ENCODE data around the gene GPNMB. TPM values are rescaled to one million over a fixed set of nuclear protein-coding genes. Genes with fewer than 3 reads are reported as not detected.

GPNMB gene
- total RNA-seq, 1 experiment from 2014 or later: 1.2 TPM

- Histone ChIP-seq H3K4me3 (ENCODE audit: low read depth, low read length) (no peak overlapping the region), H3K9me3 (no peaks in the 10 kb centered on the region), H3K4me1 (no peaks in the 10 kb centered on the region), H3K36me3 (ENCODE audit: control insufficient read depth, insufficient read depth, low read length) (no peaks in the 10 kb centered on the region), H3K27me3 (replicated peaks; ENCODE audit: control insufficient read depth, insufficient read depth, low read length) (no peaks in the 10 kb centered on the region)
- no TSS peak for BruUV-seq (replicated peaks)
- H3K27me3 Mint-ChIP-seq (ENCODE audit: insufficient read depth, unreplicated experiment): peaks cover 2% of the 10 kb centered on the region
- no peak for TF ChIP-seq CTCF (IDR thresholded peaks at IDR 0.05; ENCODE audit: insufficient read depth in 1 of 2, low read depth in 1 of 2, low read length in 1 of 2, severe bottlenecking in 1 of 2, unreplicated experiment in 1 of 2)
- H3K4me3 Mint-ChIP-seq (ENCODE audit: unreplicated experiment): no peak overlapping the region
- no peaks in the 10 kb centered on the region for H3K36me3 Mint-ChIP-seq (ENCODE audit: insufficient read depth, unreplicated experiment)
- intact Hi-C loops (cut with micrococcal nuclease; ENCODE audit: unreplicated experiment): no loop called here
- no peaks in the 10 kb centered on the region for H3K9me3 Mint-ChIP-seq (ENCODE audit: unreplicated experiment)
- H3K27ac Mint-ChIP-seq (ENCODE audit: unreplicated experiment): no peak overlapping the region
- ChIA-PET CTCF (no interaction called here), POLR2A (no interaction called here)
- DNase-seq: no peak
- no peaks in the 10 kb centered on the region for H3K4me1 Mint-ChIP-seq (ENCODE audit: low read depth, unreplicated experiment)
These were observed 9.6 kb upstream of the GPNMB start for GRCh38 chr7:23237000-23237399.

GRCh38 chr7:23238983-23239652 lies 7.5 kb upstream of the GPNMB start:
- Mint-ChIP-seq H3K27ac (ENCODE audit: unreplicated experiment) (no peak overlapping the region), H3K27me3 (ENCODE audit: insufficient read depth, unreplicated experiment) (peaks cover 10% of the 10 kb centered on the region), H3K9me3 (ENCODE audit: unreplicated experiment) (no peaks in the 10 kb centered on the region), H3K4me1 (ENCODE audit: low read depth, unreplicated experiment) (no peaks in the 10 kb centered on the region), H3K36me3 (ENCODE audit: insufficient read depth, unreplicated experiment) (no peaks in the 10 kb centered on the region), H3K4me3 (ENCODE audit: unreplicated experiment) (no peak overlapping the region)
- H3K36me3 ChIP-seq (ENCODE audit: control insufficient read depth, insufficient read depth, low read length): no peaks in the 10 kb centered on the region
- intact Hi-C loops (cut with micrococcal nuclease; ENCODE audit: unreplicated experiment): no loop called here
- no peaks in the 10 kb centered on the region for H3K4me1 ChIP-seq
- POLR2A ChIA-PET: no interaction called here
- no TSS peak for BruUV-seq (replicated peaks)
- no peaks in the 10 kb centered on the region for H3K27me3 ChIP-seq (replicated peaks; ENCODE audit: control insufficient read depth, insufficient read depth, low read length)
- H3K9me3 ChIP-seq: no peaks in the 10 kb centered on the region
- no peak for DNase-seq
- no peak overlapping the region for H3K4me3 ChIP-seq (ENCODE audit: low read depth, low read length)
- TF ChIP-seq CTCF (IDR thresholded peaks at IDR 0.05; ENCODE audit: insufficient read depth in 1 of 2, low read depth in 1 of 2, low read length in 1 of 2, severe bottlenecking in 1 of 2, unreplicated experiment in 1 of 2): no peak
- CTCF ChIA-PET: no interaction called here

- ChIA-PET CTCF (no interaction called here), POLR2A (no interaction called here)
- no peak overlapping the region for H3K27ac Mint-ChIP-seq (ENCODE audit: unreplicated experiment)
- no peak overlapping the region for H3K4me3 ChIP-seq (ENCODE audit: low read depth, low read length)
- H3K4me1 ChIP-seq: no peaks in the 10 kb centered on the region
- no peaks in the 10 kb centered on the region for H3K36me3 ChIP-seq (ENCODE audit: control insufficient read depth, insufficient read depth, low read length)
- H3K4me3 Mint-ChIP-seq (ENCODE audit: unreplicated experiment): no peak overlapping the region
- intact Hi-C loops (cut with micrococcal nuclease; ENCODE audit: unreplicated experiment): no loop called here
- peaks cover 11% of the 10 kb centered on the region for H3K27me3 Mint-ChIP-seq (ENCODE audit: insufficient read depth, unreplicated experiment)
- no TSS peak for BruUV-seq (replicated peaks)
- no peaks in the 10 kb centered on the region for H3K36me3 Mint-ChIP-seq (ENCODE audit: insufficient read depth, unreplicated experiment)
- DNase-seq: no peak
- no peaks in the 10 kb centered on the region for H3K9me3 ChIP-seq
- no peaks in the 10 kb centered on the region for H3K9me3 Mint-ChIP-seq (ENCODE audit: unreplicated experiment)
- H3K4me1 Mint-ChIP-seq (ENCODE audit: low read depth, unreplicated experiment): no peaks in the 10 kb centered on the region
- no peaks in the 10 kb centered on the region for H3K27me3 ChIP-seq (replicated peaks; ENCODE audit: control insufficient read depth, insufficient read depth, low read length)
- TF ChIP-seq CTCF (IDR thresholded peaks at IDR 0.05; ENCODE audit: insufficient read depth in 1 of 2, low read depth in 1 of 2, low read length in 1 of 2, severe bottlenecking in 1 of 2, unreplicated experiment in 1 of 2): no peak
These were observed 6.9 kb upstream of the GPNMB start for GRCh38 chr7:23239698-23240097.
